A204.1 (cell line): ENCODE measurements around the gene ZNF865.

Experiments used
- FAIRE-seq: peaks from 2 replicates; lab custom pipeline; 2012; peaks lifted over from hg19 to GRCh38; lab: Jason Lieb, UNC

ZNF865 gene

DNA sequence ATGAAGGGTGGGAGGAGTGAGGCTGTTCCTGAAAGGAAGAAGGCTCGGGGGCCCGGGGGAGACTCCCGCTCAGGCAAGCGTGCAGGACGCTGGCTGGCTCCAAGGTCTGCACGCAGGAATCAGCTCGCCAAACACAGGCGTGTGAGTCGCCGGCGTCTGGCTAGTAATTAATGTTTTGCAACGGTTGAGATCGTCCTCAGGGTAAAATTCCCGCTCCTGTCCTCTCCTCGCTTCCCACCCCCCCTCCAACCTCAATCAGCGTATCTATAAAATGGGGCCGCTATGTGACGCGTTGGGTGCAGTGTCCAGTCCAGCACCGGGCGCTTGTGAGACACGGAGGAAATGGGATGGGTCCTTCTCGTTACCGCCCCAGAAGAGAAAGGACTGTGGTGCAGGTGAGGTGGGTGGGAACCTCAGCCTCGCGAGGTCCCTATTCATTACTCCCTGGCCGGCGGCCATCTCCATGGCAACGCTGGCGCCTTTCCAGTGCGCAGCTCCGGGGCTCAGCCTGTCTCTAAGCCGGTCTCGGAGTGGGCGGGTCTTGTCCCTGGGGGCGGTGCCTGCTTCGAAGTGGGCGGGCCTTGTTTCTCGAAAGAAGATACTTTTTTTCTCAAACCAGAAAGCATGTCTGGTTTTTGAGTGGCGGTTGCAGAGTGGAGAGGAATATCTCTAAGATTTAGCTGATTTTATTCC lies 18.3 kb upstream of the ZNF865 start:
- peak; percentile 80 for FAIRE-seq

GRCh38 chr19:55588738-55589137 lies 16.7 kb upstream of the ZNF865 start:
- no peak for FAIRE-seq

GRCh38 chr19:55590109-55590508 lies 15.3 kb upstream of the ZNF865 start:
- no peak for FAIRE-seq

DNA sequence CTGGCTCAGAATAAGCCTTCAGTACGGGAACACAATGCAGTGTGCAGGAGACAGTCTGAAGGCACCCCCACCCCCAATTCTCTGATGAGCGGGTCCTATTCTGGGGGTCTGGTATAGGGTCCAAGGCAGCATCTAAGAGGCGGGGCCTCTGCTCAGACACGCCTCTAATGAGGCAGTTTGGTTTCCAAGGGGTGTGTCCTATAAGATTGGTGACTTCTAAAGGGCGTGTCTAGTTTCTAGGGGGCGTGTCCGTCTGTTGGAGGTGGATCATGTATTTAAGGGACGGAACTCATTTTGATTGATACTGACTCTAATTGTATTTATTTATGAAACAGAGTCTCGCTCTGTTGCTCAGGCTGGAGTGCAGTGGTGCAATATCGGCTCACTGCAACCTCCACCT lies 14.8 kb upstream of the ZNF865 start:
- FAIRE-seq: no peak

DNA sequence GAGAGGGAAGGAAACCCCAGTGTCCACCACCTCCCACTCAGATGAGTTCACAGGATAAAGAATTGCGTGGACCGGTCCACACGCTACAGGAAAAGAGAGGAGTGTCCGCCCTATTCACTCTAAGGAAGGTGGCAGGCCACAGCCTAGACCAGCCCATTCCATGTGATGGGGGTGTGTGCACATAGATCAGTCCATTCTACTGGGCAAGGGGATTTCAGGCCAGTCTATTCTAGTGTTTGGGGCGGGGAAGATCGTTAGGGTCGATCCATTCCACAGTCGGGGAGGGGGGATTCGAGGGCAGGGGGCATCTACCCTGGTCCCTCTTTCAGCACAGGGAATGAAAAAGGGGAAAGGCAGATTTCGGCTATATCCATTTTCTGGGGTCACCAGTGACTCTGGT lies 13.9 kb upstream of the ZNF865 start:
- FAIRE-seq: no peak

GRCh38 chr19:55592391-55593090 lies 12.9 kb upstream of the ZNF865 start:
- FAIRE-seq: no peak

GRCh38 chr19:55593096-55593772 lies 12.2 kb upstream of the ZNF865 start:
- FAIRE-seq: no peak

- no peak for FAIRE-seq
These were observed 10.4 kb upstream of the ZNF865 start for GRCh38 chr19:55594996-55595545.

- FAIRE-seq: no peak
These were observed 9.1 kb upstream of the ZNF865 start for GRCh38 chr19:55596304-55596703.

DNA sequence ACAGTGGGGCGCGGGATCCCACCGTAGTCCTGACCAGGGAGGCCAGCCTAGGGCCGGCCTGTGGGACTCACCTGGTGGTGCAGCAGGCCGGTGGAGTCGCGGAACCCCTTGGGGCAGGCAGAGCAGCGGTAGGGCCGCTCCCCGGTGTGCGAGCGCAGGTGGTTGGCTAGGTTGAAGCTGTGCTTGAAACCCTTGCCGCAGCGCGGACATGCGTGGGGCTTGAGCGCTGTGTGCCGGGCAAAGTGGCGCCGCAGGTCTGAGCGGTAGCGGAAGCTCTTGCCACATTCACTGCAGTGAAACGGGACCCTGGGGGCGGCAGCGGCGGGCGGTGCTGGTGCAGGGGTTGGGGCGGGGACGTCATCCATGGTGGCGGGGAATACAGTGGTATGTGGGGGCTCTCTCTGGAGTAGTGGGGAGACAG lies 7.9 kb upstream of the ZNF865 start:
- no peak for FAIRE-seq

- FAIRE-seq: no peak
These were observed 7.4 kb upstream of the ZNF865 start for GRCh38 chr19:55598034-55598433.

DNA sequence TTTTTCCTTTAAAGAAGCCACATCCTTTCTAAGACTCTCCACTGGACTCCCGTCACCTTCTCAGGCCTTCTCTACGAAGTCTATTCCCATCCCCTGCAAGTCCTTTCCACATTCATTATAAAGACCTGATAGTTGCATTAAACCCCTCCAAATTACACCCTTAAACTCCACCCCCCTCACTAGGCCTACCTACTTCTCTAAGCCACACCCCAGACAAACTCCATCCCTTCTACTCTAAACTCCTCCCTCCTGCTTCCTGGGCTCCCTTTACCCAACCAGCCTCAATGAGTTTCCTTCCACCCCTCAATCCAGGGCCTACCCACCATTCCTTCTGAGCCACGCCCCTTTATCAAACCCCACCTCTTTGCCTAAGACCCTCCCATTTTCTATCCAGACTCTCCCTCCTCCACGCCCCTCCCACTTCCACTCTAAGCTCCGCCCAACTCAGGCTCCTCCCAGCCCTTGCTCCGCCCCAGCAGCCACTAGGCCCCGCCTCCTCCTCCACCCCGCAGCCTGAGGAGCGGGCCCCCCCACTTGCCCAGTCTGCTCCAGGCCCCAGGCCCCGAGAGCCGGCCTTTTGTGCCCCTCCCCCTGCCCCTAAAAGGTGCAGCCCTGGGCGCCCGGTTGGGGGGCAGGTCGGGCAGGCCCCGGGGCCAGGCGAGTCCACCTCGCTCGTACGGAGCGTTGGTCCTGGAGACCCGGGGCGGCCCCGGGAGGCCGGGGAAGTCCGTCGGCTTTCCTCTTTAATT lies 6.6 kb upstream of the ZNF865 start:
- peak; percentile 98 for FAIRE-seq

- FAIRE-seq: peak; percentile 97
These were observed 6.0 kb upstream of the ZNF865 start, which contains the start of gene FIZ1 for GRCh38 chr19:55599468-55599841. TSS of gene FIZ1 (minus strand) at chr19:55599517. CDS start at chr19:55597865, 1,652 bp downstream.

- FAIRE-seq: no peak
These were observed 5.4 kb upstream of the ZNF865 start, which contains the start of gene ZNF524 for GRCh38 chr19:55599842-55600661. TSS of gene ZNF524 (plus strand) at chr19:55600288. CDS start at chr19:55602113, 1,825 bp downstream.

DNA sequence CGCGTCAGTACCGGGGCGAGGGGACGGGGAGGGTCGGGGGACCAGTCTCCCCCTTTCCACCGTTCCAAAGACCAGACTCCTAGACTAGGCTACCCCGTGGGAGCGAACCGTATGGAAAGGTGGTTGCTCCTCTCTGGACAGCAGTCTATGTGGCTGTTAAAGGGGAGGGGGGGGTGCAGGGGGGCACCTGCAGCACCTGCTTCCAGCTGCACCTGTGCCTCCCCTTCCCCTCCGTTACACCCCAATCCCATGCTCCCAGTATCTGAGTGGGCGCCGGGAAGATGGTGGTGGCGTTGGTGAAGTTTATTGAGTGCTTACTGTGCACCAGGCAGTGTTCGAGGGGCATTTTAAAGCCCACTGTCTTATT lies 4.8 kb upstream of the ZNF865 start:
- FAIRE-seq: no peak

GRCh38 chr19:55601084-55601483 lies 4.4 kb upstream of the ZNF865 start:
- FAIRE-seq: no peak

DNA sequence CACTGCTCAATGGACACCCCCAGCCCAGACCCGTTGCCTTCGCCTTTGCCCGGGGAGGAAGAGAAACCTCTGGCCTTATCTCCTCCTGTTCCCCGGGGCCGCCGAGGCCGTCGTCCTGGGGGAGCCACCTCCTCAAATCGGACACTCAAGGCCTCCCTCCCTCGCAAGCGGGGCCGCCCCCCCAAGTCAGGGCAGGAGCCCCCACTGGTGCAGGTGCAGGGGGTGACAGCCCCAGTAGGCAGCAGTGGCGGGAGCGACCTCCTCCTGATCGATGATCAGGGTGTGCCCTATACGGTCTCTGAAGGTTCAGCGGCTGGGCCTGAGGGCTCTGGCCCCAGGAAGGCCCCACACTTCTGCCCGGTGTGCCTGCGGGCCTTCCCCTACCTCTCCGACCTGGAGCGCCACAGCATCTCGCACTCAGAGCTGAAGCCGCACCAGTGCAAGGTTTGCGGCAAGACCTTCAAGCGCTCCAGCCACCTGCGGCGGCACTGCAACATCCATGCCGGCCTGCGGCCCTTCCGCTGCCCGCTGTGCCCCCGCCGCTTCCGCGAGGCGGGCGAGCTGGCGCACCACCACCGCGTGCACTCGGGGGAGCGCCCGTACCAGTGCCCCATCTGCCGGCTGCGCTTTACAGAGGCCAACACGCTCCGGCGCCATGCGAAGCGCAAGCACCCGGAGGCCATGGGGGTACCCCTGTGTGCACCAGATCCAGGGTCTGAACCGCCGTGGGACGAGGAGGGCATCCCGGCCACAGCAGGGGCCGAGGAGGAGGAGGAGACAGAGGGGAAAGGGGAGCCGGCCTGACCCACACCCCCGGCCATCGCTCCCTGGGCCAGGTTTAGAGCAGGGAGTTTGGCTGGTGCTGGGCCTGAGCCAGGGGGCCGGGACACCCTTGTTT lies 3.1 kb upstream of the ZNF865 start:
- FAIRE-seq: no peak

DNA sequence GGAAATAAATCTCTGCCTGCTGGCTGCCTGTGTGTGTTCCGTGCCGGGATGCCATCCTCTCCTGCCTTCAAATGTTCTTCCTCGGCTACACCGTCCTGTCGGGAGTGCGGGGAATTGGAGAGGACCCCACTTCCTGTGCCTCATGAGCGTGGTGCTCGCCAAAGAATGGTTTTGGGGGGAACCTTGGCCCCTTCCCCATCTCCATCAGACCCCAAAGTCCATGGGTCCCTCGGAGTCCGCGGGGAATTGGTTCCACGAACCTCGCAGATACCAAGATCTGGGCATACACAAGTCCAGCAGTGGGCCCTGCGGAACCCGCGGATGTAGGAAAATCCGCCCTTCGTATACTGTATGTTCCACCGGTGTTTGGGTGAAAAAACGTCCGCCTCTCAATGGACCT lies 2.3 kb upstream of the ZNF865 start:
- no peak for FAIRE-seq

DNA sequence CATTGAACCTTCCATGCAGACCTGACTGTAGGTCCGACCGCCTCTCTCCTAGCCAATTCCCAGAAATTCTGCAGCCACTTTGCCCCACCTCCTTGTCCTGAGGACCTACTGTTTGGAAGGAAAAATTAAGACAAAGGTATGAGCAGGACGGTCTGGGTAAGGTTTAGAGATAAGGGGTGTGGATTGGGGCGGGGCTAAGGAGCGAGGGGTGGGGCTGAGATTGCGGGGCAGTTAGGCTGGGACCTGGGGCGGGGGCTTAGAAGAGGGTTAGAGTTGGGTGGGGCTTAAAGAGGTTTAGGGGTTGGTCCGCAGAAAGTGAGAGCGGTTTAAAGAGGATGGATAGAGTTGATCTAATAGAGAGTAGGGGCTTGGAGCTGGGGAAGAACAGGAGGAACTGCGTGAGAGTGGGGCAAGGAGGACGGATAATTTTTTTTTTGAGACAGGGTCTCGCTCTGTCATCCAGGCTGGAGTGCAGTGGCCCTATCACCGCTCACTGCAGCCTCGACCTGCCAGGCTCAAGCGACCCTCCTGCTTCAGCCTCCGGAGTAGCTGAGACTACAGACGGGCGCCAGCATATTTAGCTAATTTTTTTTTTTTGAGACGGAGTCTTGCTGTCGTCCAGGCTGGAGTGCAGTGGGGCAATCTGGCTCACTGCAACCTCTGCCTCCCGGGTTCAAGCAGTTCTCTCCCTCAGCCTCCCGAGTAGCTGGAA lies 1.7 kb upstream of the ZNF865 start:
- FAIRE-seq: no peak

DNA sequence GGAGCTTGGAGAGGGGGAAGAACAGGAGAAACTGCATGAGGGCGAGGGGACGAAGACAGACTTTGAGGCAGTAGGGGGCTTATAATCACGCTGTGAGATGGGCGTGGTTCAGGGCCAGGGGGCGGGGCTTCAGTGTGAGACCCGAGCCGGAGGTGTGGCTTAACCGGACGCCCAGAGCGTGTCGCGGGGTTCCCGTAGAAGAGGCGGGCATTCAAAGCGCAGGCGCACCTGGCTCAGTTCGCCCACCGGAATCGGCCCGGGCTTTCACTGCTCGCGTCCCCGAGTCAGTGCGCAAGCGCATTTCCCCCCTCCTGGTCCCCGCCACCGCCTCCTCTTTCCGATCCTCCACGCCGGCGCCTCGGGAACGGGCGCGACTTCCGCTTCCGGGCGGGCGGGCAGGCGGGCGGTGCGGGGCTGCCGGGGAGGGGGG lies 225 bp upstream of the ZNF865 start:
- FAIRE-seq: peak; percentile 83
